Activated CD4-positive, alpha-beta T cell treated with anti-CD3 and anti-CD28 coated beads for 36 hours (primary cell): ENCODE data around the gene PRDM13. TPM values are rescaled to one million over a fixed set of nuclear protein-coding genes. Genes with fewer than 3 reads are reported as not detected.

ENCODE experiments used
- ATAC-seq: fragments of 200-7000 bp; cut with Tn5 transposase; one replicate; pipeline ENCODE4 v1.10.0; 2021; ENCODE audit warnings: mild to moderate bottlenecking, moderate library complexity
- CTCF ChIA-PET: fragments of 350-600 bp; sonication (Branson Sonifier 250); formaldehyde crosslinking; loops from one replicate; lab custom pipeline; 2021; ENCODE audit warnings: antibody characterized with exemption; lab: Charles Lee
- POLR2A ChIA-PET: fragments of 350-600 bp; sonication (Branson Sonifier 250); formaldehyde crosslinking; loops from one replicate; lab custom pipeline; 2021; ENCODE audit warnings: antibody characterized with exemption, inconsistent platforms; lab: Charles Lee
- DNase-seq: peaks from one replicate; pipeline ENCODE4 v3.0.0-alpha.2; 2020
- H3K27ac Mint-ChIP-seq: one replicate; pipeline ENCODE4 v1.8.0; 2021; ENCODE audit warnings: mixed read lengths
- H3K27me3 Mint-ChIP-seq: one replicate; pipeline ENCODE4 v1.8.0; 2021; ENCODE audit warnings: mixed read lengths
- H3K36me3 Mint-ChIP-seq: one replicate; pipeline ENCODE4 v1.8.0; 2021; ENCODE audit warnings: low read depth, mixed read lengths
- H3K4me1 Mint-ChIP-seq: one replicate; pipeline ENCODE4 v1.8.0; 2021; ENCODE audit warnings: mixed read lengths
- H3K4me3 Mint-ChIP-seq: one replicate; pipeline ENCODE4 v1.8.0; 2021; ENCODE audit warnings: mild to moderate bottlenecking, moderate library complexity, mixed read lengths
- H3K9me3 Mint-ChIP-seq: one replicate; pipeline ENCODE4 v1.8.0; 2021; ENCODE audit warnings: low read depth, mixed read lengths
- intact Hi-C, 2 experiments: fragments of 100-400 bp; cut with DNase I in 1 of 2; cut with micrococcal nuclease in 1 of 2; formaldehyde crosslinking; loops; one replicate each; pipeline versions ENCODE4 v1.14.2 to v1.15.1; 2022 to 2024; cut with DNase I, micrococcal nuclease
- total RNA-seq, 2 experiments: library from RNA; stranded (reverse); gene quantifications; one replicate each; pipeline ENCODE4 v1.2.3, GENCODE V29; 2021

The PRDM13 gene
- not detected for total RNA-seq

- peak within 1 kb of the TSS; percentile 20 for H3K4me3 Mint-ChIP-seq
- H3K9me3 Mint-ChIP-seq = peaks cover 5% of the 10 kb centered on the region
- intact Hi-C loops = loop anchor here (2.0 to 5.0 kb wide), 3 partner anchors 775 to 860 kb away; partner anchors contain the start of genes POU3F2 (in 1 of the 2) and SIM1 (in 1 of the 2)
- POLR2A ChIA-PET = no interaction called here
- H3K27ac Mint-ChIP-seq = no peak within 1 kb of the TSS
- H3K4me1 Mint-ChIP-seq = peaks cover 56% of the 10 kb centered on the region
- CTCF ChIA-PET = interaction anchor here (0.6 kb wide), 1 partner anchor 217 kb away, joined by 4 read pairs; no protein-coding TSS in a partner anchor
- DNase-seq (peak; percentile 30), ATAC-seq (no peak)
- H3K27me3 Mint-ChIP-seq = peaks cover 81% of the 10 kb centered on the region
- H3K36me3 Mint-ChIP-seq = no peaks in the 10 kb centered on the region
Measured at GRCh38 chr6:99606656-99607415, at the start of gene PRDM13. Gene PRDM13 (plus strand): TSS chr6:99606833. CDS start chr6:99607035, 202 bp downstream.

- Mint-ChIP-seq H3K9me3 (no peaks in the 10 kb centered on the region), H3K27me3 (no peaks in the 10 kb centered on the region), H3K4me3 (no peak overlapping the region), H3K27ac (no peak overlapping the region), H3K4me1 (peaks cover 4% of the 10 kb centered on the region), H3K36me3 (peaks cover 43% of the 10 kb centered on the region)
- DNase-seq (no peak), ATAC-seq (no peak)
- intact Hi-C loops = no loop called here
- ChIA-PET POLR2A (no interaction called here), CTCF (interaction anchor here (0.7 to 1.0 kb wide), 3 partner anchors 9 to 39 kb away, joined by 4 to 7 read pairs (median 4); no protein-coding TSS in a partner anchor)
Measured at GRCh38 chr6:99559057-99559456, 47.6 kb upstream of the PRDM13 start.

- H3K9me3 Mint-ChIP-seq = no peaks in the 10 kb centered on the region
- ChIA-PET CTCF (interaction anchor here (0.5 kb wide), 1 partner anchor 8 kb away, joined by 3 read pairs; the partner anchor contains the start of gene CCNC), POLR2A (no interaction called here)
Measured at GRCh38 chr6:99560668-99561067, 46.0 kb upstream of the PRDM13 start.

GRCh38 chr6:99563056-99563723, 43.4 kb upstream of the PRDM13 start:
- ATAC-seq = no peak
- DNase-seq = no peak
- Mint-ChIP-seq H3K27me3 (no peaks in the 10 kb centered on the region), H3K36me3 (peaks cover 16% of the 10 kb centered on the region), H3K4me3 (no peak overlapping the region), H3K9me3 (no peaks in the 10 kb centered on the region), H3K27ac (no peak overlapping the region), H3K4me1 (peaks cover 26% of the 10 kb centered on the region)
- intact Hi-C loops = no loop called here
- CTCF ChIA-PET = interaction anchor here (1.0 to 1.5 kb wide), 4 partner anchors 10 to 183 kb away, joined by 3 to 5 read pairs (median 3); no protein-coding TSS in a partner anchor
- POLR2A ChIA-PET = no interaction called here

More at GRCh38 chr6:99560668-99561067, 46.0 kb upstream of the PRDM13 start:
- no peaks in the 10 kb centered on the region for H3K27me3 Mint-ChIP-seq
- H3K4me1 Mint-ChIP-seq = peaks cover 9% of the 10 kb centered on the region
- H3K36me3 Mint-ChIP-seq = peaks cover 33% of the 10 kb centered on the region
- no peak for DNase-seq
- no peak for ATAC-seq
- no peak overlapping the region for H3K4me3 Mint-ChIP-seq
- intact Hi-C loops = no loop called here
- H3K27ac Mint-ChIP-seq = no peak overlapping the region

GRCh38 chr6:99568103-99568933, 38.3 kb upstream of the PRDM13 start, which contains the start of gene CCNC:
Gene CCNC (minus strand): TSS chr6:99568660. CDS start chr6:99568527, 133 bp downstream.
- POLR2A ChIA-PET = interaction anchor here (0.5 to 1.6 kb wide), 7 partner anchors 22 to 175 kb away, joined by 3 to 6 read pairs (median 4); partner anchors contain the start of genes COQ3 and PNISR
- Mint-ChIP-seq H3K27me3 (no peaks in the 10 kb centered on the region), H3K27ac (peak within 1 kb of the TSS; percentile 98), H3K4me3 (peak within 1 kb of the TSS; percentile 97), H3K4me1 (peaks cover 25% of the 10 kb centered on the region), H3K9me3 (no peaks in the 10 kb centered on the region), H3K36me3 (peaks cover 10% of the 10 kb centered on the region)
- CTCF ChIA-PET = interaction anchor here (0.6 to 2.6 kb wide), 11 partner anchors 8 to 656 kb away, joined by 3 to 22 read pairs (median 3); no protein-coding TSS in a partner anchor
- DNase-seq (peak; percentile 94), ATAC-seq (peak; percentile 98)
- intact Hi-C loops = loop anchor here (1.0 kb wide), 5 partner anchors 43 to 143 kb away; partner anchors contain the start of genes PNISR (in 2 of the 2) and USP45 (in 1 of the 2)

GRCh38 chr6:99573980-99574617, 32.5 kb upstream of the PRDM13 start:
- H3K9me3 Mint-ChIP-seq = no peaks in the 10 kb centered on the region
- POLR2A ChIA-PET = no interaction called here

GRCh38 chr6:99575544-99576227, 30.9 kb upstream of the PRDM13 start:
- Mint-ChIP-seq H3K27me3 (peaks cover 9% of the 10 kb centered on the region), H3K36me3 (no peaks in the 10 kb centered on the region), H3K4me3 (no peak overlapping the region), H3K9me3 (no peaks in the 10 kb centered on the region), H3K27ac (no peak overlapping the region), H3K4me1 (no peaks in the 10 kb centered on the region)
- intact Hi-C loops = no loop called here
- DNase-seq (no peak), ATAC-seq (no peak)
- ChIA-PET CTCF (interaction anchor here (1.4 to 2.7 kb wide), 2 partner anchors 11 to 141 kb away, joined by 4 to 19 read pairs; no protein-coding TSS in a partner anchor), POLR2A (no interaction called here)

More at GRCh38 chr6:99573980-99574617, 32.5 kb upstream of the PRDM13 start:
- Mint-ChIP-seq H3K4me1 (no peaks in the 10 kb centered on the region), H3K4me3 (no peak overlapping the region), H3K36me3 (no peaks in the 10 kb centered on the region), H3K27ac (no peak overlapping the region), H3K27me3 (peaks cover 3% of the 10 kb centered on the region)
- intact Hi-C loops = no loop called here
- CTCF ChIA-PET = interaction anchor here (0.8 to 1.4 kb wide), 4 partner anchors 12 to 141 kb away, joined by 4 read pairs; no protein-coding TSS in a partner anchor
- ATAC-seq (no peak), DNase-seq (no peak)

- intact Hi-C loops = no loop called here
Measured at GRCh38 chr6:99579781-99580180, 26.9 kb upstream of the PRDM13 start.

GRCh38 chr6:99587792-99588191, 18.8 kb upstream of the PRDM13 start:
- ATAC-seq (no peak), DNase-seq (no peak)
- no peak overlapping the region for H3K4me3 Mint-ChIP-seq
- H3K27ac Mint-ChIP-seq = no peak overlapping the region
- peaks cover 17% of the 10 kb centered on the region for H3K4me1 Mint-ChIP-seq
- ChIA-PET CTCF (interaction anchor here (0.7 to 3.4 kb wide), 4 partner anchors 11 to 163 kb away, joined by 3 to 32 read pairs (median 11); no protein-coding TSS in a partner anchor), POLR2A (no interaction called here)
- intact Hi-C loops = loop anchor here (1.0 to 2.0 kb wide), 4 partner anchors 17 to 235 kb away; no protein-coding TSS in a partner anchor
- peaks cover 55% of the 10 kb centered on the region for H3K27me3 Mint-ChIP-seq
- no peaks in the 10 kb centered on the region for H3K9me3 Mint-ChIP-seq
- H3K36me3 Mint-ChIP-seq = no peaks in the 10 kb centered on the region

More at GRCh38 chr6:99579781-99580180, 26.9 kb upstream of the PRDM13 start:
- Mint-ChIP-seq H3K4me1 (no peaks in the 10 kb centered on the region), H3K4me3 (no peak overlapping the region), H3K27ac (no peak overlapping the region), H3K36me3 (no peaks in the 10 kb centered on the region), H3K9me3 (no peaks in the 10 kb centered on the region), H3K27me3 (peaks cover 21% of the 10 kb centered on the region)
- POLR2A ChIA-PET = no interaction called here
- DNase-seq = no peak
- no peak for ATAC-seq
- CTCF ChIA-PET = no interaction called here
